K562 (cell line): ENCODE measurements around the gene DROSHA. TPM values are rescaled to one million over a fixed set of nuclear protein-coding genes. Genes with fewer than 3 reads are reported as not detected.

Source experiments
- ARID1B ChIP-seq: fragments of 450-650 bp; IDR thresholded peaks from 2 replicates; pipeline ENCODE4 v1.6.1; 2016; ENCODE audit warnings: antibody characterized with exemption, mild to moderate bottlenecking, inconsistent platforms
- C11orf30 ChIP-seq: fragments of 450-650 bp; IDR thresholded peaks from 2 replicates; pipeline ENCODE4 v1.6.1; 2016; ENCODE audit warnings: low read depth, mild to moderate bottlenecking
- DACH1 ChIP-seq: fragments of 450-650 bp; IDR thresholded peaks from 2 replicates; pipeline ENCODE4 v1.6.1; 2018; ENCODE audit not compliant: partially characterized antibody
- FOSL1 ChIP-seq: fragments of 200-800 bp; sonication (Bioruptor generic); conservative IDR thresholded peaks from 2 replicates; pipeline ENCODE4 v1.6.1; 2016; ENCODE audit warnings: missing genetic modification characterization, missing compliant biosample characterization
- GABPB2 ChIP-seq: fragments of 250-450 bp; sonication (Bioruptor Pico); conservative IDR thresholded peaks from 2 replicates; pipeline ENCODE4 v1.5.1; 2021; ENCODE audit warnings: mild to moderate bottlenecking
- HDAC3 ChIP-seq: fragments of 450-650 bp; IDR thresholded peaks from 2 replicates; pipeline ENCODE4 v1.6.1; 2018; ENCODE audit warnings: borderline replicate concordance, mild to moderate bottlenecking, moderate library complexity; ENCODE audit not compliant: partially characterized antibody
- HDAC6 ChIP-seq: IDR thresholded peaks from 2 replicates; pipeline ENCODE4 v1.6.1; 2012; ENCODE audit warnings: low read depth, mild to moderate bottlenecking, control low read depth, inconsistent platforms, low read length, moderate library complexity
- IFI16 ChIP-seq: fragments of 250-450 bp; sonication (Bioruptor Pico); IDR thresholded peaks from 2 replicates; pipeline ENCODE4 v2.1.2; 2022; ENCODE audit warnings: mild to moderate bottlenecking, inconsistent platforms
- JUND ChIP-seq, 2 experiments: IDR thresholded peaks; 2 replicates in 1 of 2; 3 replicates in 1 of 2; pipeline ENCODE4 v1.6.1; 2011; ENCODE audit warnings: borderline replicate concordance in 2 of 2, low read depth in 2 of 2, low read length in 2 of 2, improper control_type of control experiment in 1 of 2, missing biosample characterization in 1 of 2, missing genetic modification characterization in 1 of 2, missing genetic modification reagents in 1 of 2
- SMARCA4 ChIP-seq: fragments of 450-650 bp; IDR thresholded peaks from 2 replicates; pipeline ENCODE4 v1.6.1; 2016
- SNIP1 ChIP-seq: fragments of 450-650 bp; IDR thresholded peaks from 2 replicates; pipeline ENCODE4 v1.7.1; 2017; ENCODE audit warnings: low read depth, mild to moderate bottlenecking
- SPI1 ChIP-seq: IDR thresholded peaks from 2 replicates; pipeline ENCODE4 v1.6.1; 2011; ENCODE audit warnings: low read depth, low read length, control low read depth, borderline replicate concordance
- ZFX ChIP-seq: sonication (generic); formaldehyde crosslinking; IDR thresholded peaks from 2 replicates; pipeline ENCODE4 v1.8.0; 2022; ENCODE audit warnings: mild to moderate bottlenecking, missing genetic modification reagents, moderate library complexity
- polyA plus RNA-seq, 8 experiments: library from polyadenylated mRNA; depleted of rRNA in 4 of 8; stranded (reverse) in 5 of 8; unstranded in 3 of 8; fragments of >200 nt; fragmentation: Nextera tagmentation in 2 of 8; fragmentation: Illumina TruSeq in 1 of 8; extraction: Ambion mirVana in 2 of 8; extraction: Trizol in 1 of 8; gene quantifications; 2 replicates each; pipeline versions ENCODE4 v1.2.1 to v1.2.3, GENCODE V29; 2011 to 2014; ENCODE audit warnings: inconsistent platforms in 1 of 8, missing spikeins in 1 of 8
- total RNA-seq, 7 experiments: library from RNA; depleted of rRNA in 6 of 7; stranded (reverse); fragments of >200 nt in 6 of 7; fragmentation: Illumina TruSeq in 2 of 7; extraction: Trizol in 2 of 7; gene quantifications; 2 replicates each; pipeline versions ENCODE4 v1.2.1 to v1.2.3, GENCODE V29; 2011 to 2021; ENCODE audit warnings: low replicate concordance in 1 of 7
- TF ChIP-seq, protein P1 (sequence below): sonication (generic); IDR thresholded peaks from 2 replicates; pipeline ENCODE4 v1.6.1; 2016
- TF ChIP-seq, protein P2 (sequence below), 2 experiments: fragments of 450-650 bp in 1 of 2; sonication (generic) in 1 of 2; formaldehyde crosslinking in 1 of 2; IDR thresholded peaks in 1 of 2; conservative IDR thresholded peaks in 1 of 2; 2 replicates each; pipeline versions ENCODE4 v1.6.1 to v1.8.1; 2016 to 2023; ENCODE audit warnings: mild to moderate bottlenecking in 2 of 2, moderate library complexity in 2 of 2, inconsistent platforms in 1 of 2, missing genetic modification reagents in 1 of 2
- TF ChIP-seq, protein P3 (sequence below), 2 experiments: fragments of 450-650 bp in 1 of 2; sonication (generic) in 1 of 2; formaldehyde crosslinking in 1 of 2; IDR thresholded peaks; 2 replicates each; pipeline versions ENCODE4 v1.7.1 to v1.9.0; 2016 to 2022; ENCODE audit warnings: inconsistent platforms in 1 of 2, mild to moderate bottlenecking in 1 of 2, missing genetic modification reagents in 1 of 2

The DROSHA gene
- total and polyA plus RNA-seq, 9 of the 15 experiments (the other 6 are each of a cell fraction or from before 2014, with no cell fraction given) = 52.5 to 109 (median 68.9) TPM

DNA sequence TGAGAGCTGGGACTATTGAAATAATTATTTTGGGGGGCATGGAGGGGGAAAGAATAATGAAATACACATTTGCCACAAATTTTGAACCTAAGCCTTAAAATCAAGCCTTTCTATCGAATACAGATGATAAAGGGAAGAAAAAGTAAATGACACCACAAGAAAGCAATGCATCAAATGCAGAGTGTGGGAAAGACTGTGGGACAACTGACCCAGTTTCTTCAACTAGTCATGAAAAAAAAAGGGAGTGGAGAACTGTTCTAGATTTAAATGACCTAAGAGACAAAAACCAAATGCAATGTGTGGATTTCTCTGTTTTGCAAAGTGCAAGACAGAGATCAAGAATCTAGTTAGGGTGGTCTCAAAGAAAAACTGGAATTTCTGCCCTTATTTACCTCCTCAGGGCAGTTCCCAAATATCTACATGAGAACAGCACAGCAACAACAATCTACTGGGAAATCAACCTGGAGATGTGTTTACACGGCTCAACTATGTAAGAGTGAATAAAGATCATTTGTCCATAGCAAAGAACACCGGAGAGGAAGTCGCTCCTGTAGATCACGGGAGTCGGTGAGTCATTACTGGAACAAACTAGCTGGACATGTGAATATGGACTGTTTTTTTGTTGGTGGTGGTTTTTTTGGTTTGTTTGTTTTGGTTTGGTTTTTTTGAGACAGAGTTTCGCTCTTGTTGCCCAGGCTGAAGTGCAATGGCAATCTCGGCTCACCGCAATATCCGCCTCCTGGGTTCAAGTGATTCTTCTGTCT lies 145.9 kb downstream of the DROSHA start (continued):
- TF ChIP-seq JUND (IDR thresholded peaks at IDR 0.05; ENCODE audit: borderline replicate concordance, low read depth, low read length) (peak; percentile 67), JUND (tag; IDR thresholded peaks at IDR 0.05; ENCODE audit: borderline replicate concordance, low read depth, low read length) (peak; percentile 42; the same call in 1 of the 3 replicates), SNIP1 (no peak), HDAC3 (no peak), SPI1 (peak; percentile 67; the same call in 1 of the 2 replicates), FOSL1 (tag) (peak; percentile 80), DACH1 (no peak), HDAC6 (no peak), C11orf30 (no peak), ARID1B (peak; percentile 27; the same call in 1 of the 2 replicates), ZFX (peak; percentile 13; the same call in 1 of the 2 replicates), IFI16 (CRISPR knock-in tag) (no peak), SMARCA4 (0 out of 2 replicates have a peak, but pooled peaks have one; percentile 43), GABPB2 (CRISPR knock-in tag) (no peak)
- TF ChIP-seq, protein P1, sequence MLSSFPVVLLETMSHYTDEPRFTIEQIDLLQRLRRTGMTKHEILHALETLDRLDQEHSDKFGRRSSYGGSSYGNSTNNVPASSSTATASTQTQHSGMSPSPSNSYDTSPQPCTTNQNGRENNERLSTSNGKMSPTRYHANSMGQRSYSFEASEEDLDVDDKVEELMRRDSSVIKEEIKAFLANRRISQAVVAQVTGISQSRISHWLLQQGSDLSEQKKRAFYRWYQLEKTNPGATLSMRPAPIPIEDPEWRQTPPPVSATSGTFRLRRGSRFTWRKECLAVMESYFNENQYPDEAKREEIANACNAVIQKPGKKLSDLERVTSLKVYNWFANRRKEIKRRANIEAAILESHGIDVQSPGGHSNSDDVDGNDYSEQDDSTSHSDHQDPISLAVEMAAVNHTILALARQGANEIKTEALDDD = no peak
- TF ChIP-seq, protein P2, sequence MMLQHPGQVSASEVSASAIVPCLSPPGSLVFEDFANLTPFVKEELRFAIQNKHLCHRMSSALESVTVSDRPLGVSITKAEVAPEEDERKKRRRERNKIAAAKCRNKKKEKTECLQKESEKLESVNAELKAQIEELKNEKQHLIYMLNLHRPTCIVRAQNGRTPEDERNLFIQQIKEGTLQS (IDR thresholded peaks at IDR 0.05) = peak; percentile 61
- TF ChIP-seq, protein P2 (CRISPR knock-in tag; conservative IDR thresholded peaks at IDR 0.05) = no peak
- TF ChIP-seq, protein P3, sequence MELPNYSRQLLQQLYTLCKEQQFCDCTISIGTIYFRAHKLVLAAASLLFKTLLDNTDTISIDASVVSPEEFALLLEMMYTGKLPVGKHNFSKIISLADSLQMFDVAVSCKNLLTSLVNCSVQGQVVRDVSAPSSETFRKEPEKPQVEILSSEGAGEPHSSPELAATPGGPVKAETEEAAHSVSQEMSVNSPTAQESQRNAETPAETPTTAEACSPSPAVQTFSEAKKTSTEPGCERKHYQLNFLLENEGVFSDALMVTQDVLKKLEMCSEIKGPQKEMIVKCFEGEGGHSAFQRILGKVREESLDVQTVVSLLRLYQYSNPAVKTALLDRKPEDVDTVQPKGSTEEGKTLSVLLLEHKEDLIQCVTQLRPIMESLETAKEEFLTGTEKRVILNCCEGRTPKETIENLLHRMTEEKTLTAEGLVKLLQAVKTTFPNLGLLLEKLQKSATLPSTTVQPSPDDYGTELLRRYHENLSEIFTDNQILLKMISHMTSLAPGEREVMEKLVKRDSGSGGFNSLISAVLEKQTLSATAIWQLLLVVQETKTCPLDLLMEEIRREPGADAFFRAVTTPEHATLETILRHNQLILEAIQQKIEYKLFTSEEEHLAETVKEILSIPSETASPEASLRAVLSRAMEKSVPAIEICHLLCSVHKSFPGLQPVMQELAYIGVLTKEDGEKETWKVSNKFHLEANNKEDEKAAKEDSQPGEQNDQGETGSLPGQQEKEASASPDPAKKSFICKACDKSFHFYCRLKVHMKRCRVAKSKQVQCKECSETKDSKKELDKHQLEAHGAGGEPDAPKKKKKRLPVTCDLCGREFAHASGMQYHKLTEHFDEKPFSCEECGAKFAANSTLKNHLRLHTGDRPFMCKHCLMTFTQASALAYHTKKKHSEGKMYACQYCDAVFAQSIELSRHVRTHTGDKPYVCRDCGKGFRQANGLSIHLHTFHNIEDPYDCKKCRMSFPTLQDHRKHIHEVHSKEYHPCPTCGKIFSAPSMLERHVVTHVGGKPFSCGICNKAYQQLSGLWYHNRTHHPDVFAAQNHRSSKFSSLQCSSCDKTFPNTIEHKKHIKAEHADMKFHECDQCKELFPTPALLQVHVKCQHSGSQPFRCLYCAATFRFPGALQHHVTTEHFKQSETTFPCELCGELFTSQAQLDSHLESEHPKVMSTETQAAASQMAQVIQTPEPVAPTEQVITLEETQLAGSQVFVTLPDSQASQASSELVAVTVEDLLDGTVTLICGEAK (IDR thresholded peaks at IDR 0.05) = no peak
- TF ChIP-seq, protein P3 (CRISPR knock-in tag; IDR thresholded peaks at IDR 0.05) = no peak
